Measurements from ENCODE around the gene CDK5.
"Not testable (repeated sequence)": the region's sequence is repeated elsewhere in the genome, so short reads cannot be mapped to it uniquely, and the experiment has no call there.

The CDK5 gene

DNA sequence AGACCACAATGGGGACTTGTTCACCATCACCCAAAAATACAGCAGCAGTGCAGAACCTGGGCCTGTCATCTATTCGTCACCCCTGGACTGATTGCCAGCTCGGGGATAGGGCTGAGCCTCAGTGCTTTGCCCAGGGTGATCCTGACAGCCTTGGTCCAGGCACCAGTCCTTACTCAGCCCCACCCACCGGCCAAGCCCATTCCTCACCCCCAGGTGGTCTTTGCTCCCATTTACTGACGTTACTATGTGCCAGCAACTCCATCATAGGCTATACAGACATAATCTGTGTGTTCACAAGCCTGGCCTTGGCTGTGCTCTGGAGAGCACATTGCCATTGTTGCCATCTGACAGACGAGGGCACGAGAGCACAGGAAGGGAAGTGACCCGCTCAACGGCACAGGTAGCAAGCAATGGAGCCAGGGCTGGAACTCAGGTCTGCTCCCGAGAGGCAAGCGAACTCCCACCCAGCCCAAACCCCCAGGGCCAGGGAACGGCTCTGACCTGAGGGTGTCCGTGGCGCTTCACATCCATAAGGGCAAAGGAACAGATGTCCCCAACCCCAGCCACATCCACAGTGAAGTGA lies 40.2 kb downstream of the CDK5 start:
- DNase-seq (ENCODE audit: low read depth in 3 of 3, low spot score in 1 of 3), result no peak

DNA sequence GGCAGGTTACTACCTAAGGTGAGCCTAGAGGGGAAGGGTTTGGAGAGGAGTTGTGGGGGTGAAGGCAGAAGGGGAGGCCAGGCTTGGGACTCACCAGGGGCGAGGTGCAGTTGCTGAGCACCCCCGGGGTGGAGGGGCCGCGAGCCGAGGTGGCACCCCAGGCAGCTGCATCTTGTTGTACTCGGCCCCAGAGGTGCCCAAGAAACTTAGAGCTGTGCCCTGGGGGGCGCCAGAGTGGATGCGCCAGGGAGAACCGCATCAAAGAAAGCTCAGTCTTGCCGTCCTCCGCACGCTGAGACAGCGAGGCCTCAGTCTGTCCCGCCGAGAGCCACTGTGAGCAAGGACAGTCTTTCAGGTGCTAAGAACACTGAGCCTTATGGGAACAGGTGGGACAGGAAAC lies 40.8 kb downstream of the CDK5 start:
- DNase-seq (ENCODE audit: low read depth in 3 of 3, low spot score in 1 of 3), result no peak

DNA sequence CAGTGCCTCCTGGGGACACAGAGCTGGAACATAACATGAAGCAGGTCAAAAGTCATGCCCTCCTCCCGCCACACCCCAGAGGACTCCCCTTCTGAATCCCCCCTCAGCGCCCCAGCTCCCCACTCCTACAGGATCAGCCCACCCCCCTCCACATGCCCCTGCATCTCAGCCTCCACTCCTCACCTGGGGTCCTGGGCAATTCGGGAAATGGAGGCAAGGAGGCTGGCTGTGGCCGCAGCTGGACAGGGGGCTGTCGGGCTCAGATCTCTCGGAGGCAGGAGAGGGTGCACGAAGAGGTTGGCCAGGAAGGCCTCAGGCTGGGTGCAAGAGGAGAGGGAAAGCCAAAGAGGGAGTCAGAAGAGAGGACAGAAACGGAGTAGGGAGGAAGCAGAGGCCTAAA lies 41.2 kb downstream of the CDK5 start:
- DNase-seq (ENCODE audit: low read depth in 3 of 3, low spot score in 1 of 3), result no peak

DNA sequence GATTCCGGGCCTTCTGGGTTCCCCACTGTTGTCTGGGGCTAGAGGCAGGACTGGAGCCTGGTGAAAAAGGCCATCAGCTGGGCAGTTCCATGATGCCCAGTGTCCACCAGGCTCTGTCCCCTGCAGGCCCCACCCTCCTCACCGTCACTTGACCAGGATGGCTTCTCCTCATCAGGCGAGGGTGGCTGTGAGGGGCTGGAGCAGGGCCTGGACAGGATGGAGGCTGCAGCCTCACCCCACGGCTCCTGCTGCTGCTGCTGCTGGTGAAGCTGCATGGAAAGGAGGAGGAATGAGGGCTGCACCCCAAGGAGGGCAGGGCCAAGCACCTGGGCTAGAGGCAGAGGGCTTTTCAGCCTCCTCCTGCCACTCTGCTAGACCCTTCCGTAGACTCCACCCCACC lies 41.7 kb downstream of the CDK5 start:
- DNase-seq (ENCODE audit: low read depth in 3 of 3, low spot score in 1 of 3), result no peak

DNA sequence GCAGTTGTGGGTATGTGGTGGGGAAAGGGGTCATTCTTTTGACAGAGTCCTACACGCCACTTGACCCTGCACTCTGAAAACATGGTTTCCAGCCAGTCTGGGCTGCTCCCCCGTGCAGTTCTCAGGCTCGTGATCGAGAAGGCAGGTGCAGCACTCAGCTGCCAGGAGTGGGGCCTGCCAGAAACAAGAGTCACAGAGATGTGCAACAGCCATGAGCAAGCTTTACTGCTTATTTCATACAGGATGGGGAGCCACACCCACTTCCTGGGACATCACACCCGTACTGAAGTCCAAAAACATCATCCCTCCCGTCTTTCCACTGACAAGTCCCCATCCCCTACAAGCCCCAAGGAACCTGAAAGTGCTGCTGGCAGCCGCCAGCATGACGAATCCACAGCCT lies 42.7 kb downstream of the CDK5 start:
- no peak for DNase-seq (ENCODE audit: low read depth in 3 of 3, low spot score in 1 of 3)

DNA sequence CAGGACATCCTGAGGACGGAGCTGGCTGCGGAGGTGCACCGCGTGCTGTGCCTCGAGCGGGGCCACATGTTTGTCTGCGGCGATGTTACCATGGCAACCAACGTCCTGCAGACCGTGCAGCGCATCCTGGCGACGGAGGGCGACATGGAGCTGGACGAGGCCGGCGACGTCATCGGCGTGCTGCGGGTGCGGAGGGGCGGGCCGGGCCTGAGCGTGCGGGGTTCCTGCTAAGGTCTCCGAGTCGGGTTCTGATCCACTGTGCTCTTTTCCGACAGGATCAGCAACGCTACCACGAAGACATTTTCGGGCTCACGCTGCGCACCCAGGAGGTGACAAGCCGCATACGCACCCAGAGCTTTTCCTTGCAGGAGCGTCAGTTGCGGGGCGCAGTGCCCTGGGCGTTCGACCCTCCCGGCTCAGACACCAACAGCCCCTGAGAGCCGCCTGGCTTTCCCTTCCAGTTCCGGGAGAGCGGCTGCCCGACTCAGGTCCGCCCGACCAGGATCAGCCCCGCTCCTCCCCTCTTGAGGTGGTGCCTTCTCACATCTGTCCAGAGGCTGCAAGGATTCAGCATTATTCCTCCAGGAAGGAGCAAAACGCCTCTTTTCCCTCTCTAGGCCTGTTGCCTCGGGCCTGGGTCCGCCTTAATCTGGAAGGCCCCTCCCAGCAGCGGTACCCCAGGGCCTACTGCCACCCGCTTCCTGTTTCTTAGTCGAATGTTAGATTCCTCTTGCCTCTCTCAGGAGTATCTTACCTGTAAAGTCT lies 43.8 kb downstream of the CDK5 start:
- DNase-seq (ENCODE audit: low read depth in 3 of 3, low spot score in 1 of 3), result peak; percentile 64 to 75 (median 67)

DNA sequence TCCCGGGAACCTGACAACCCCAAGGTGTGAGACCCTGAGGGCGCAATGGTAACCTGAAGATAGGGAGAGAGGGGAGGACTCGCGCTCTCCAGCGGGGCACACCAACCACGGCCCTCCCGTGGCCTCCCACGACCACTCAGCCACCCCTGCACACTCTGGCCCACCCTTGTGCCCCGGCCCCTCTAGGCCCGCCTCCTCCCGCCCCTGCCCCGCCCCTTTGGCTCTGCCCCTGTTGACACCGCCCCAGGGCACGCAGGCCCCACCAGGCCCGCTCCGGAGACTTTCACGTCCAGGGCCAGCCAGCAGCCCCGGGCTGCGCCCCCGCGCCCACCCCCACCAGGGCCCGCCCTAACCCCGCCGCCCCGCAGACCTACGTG lies 44.4 kb downstream of the CDK5 start:
- peak in 1 of 3 donors; percentile 16 for DNase-seq (ENCODE audit: low read depth in 3 of 3, low spot score in 1 of 3)

DNA sequence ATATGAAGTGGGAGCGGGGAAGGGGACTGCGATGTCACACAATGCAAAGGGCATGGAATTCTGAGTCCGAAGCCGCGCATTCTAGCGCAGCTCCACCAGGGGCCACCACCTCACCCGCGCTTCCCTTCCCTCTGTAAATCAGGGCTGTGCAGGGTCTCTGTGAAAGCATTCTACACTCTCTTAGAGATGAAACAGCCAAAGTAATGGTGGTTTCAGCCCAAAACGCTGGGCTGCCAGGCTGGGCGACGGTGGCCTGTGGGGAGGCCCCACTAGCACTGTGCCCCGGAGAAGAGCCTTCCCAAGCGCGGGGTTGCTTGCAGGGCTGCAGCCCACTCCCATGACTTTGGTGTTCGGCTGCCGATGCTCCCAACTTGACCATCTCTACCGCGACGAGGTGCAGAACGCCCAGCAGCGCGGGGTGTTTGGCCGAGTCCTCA lies 44.8 kb downstream of the CDK5 start:
- no peak for DNase-seq (ENCODE audit: low read depth in 3 of 3, low spot score in 1 of 3)

DNA sequence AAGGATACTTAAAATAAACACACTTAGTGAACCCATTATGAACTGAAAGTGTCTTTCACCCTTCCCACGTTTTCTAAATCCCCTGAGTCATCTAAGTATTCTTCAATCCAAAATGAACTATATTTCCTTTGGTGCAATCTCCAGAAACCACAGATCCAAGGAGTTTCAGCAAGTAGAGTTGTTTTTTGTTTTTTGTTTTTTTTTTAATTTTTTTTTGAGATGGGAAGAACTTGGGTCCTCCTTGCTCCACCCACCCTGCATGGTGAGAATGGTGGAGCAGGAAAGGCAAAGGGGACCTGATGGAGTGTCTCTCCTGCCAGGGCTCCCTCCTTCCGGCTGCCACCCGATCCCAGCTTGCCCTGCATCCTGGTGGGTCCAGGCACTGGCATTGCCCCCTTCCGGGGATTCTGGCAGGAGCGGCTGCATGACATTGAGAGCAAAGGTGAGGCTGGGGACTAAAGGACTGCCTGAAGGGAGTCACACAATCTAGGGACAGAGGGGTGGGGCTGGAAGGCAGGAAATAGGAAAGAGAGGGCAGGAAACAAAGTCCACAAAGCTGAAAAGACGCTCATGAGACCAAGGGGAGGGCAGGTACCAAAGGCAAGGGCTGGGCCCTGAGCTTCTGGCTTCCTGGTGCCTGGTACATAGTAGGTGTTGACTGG lies 45.5 kb downstream of the CDK5 start:
- DNase-seq (ENCODE audit: low read depth in 3 of 3, low spot score in 1 of 3), result no peak

DNA sequence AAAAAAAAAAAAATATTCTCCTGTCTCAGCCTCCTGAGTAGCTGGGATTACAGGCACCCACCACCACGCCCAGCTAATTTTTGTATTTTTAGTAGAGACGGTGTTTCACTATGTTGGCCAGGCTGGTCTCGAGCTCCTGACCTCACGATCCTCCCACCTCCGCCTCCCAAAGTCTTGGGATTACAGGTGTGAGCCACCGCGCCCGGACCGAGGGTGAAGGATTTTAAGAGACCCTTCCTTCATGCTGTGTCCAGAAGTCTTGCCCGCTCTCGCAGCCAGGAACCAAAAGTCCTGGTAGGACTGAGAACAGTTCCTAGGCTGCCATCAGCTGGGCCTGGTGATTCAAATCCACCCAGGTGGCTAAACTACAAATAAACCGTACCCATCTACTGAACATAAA lies 46.1 kb downstream of the CDK5 start:
- not testable (repeated sequence) for DNase-seq (ENCODE audit: low read depth in 3 of 3, low spot score in 1 of 3)

DNA sequence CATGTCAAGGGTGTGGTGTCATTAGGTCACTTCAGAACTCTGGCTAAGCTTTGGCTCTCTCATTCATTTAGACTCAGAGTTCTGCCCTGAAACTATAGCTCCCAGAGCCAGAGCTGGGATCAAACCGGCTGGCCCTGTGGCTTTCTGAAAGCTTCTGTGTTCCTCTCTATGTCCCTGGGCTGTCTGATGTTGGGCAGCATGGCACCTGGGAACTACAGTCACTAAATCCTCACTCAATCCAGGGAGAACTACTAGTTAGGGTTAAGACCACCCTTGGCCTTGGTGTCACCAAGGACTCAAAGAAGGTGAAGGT lies 46.6 kb downstream of the CDK5 start:
- no peak for DNase-seq (ENCODE audit: low read depth in 3 of 3, low spot score in 1 of 3)

DNA sequence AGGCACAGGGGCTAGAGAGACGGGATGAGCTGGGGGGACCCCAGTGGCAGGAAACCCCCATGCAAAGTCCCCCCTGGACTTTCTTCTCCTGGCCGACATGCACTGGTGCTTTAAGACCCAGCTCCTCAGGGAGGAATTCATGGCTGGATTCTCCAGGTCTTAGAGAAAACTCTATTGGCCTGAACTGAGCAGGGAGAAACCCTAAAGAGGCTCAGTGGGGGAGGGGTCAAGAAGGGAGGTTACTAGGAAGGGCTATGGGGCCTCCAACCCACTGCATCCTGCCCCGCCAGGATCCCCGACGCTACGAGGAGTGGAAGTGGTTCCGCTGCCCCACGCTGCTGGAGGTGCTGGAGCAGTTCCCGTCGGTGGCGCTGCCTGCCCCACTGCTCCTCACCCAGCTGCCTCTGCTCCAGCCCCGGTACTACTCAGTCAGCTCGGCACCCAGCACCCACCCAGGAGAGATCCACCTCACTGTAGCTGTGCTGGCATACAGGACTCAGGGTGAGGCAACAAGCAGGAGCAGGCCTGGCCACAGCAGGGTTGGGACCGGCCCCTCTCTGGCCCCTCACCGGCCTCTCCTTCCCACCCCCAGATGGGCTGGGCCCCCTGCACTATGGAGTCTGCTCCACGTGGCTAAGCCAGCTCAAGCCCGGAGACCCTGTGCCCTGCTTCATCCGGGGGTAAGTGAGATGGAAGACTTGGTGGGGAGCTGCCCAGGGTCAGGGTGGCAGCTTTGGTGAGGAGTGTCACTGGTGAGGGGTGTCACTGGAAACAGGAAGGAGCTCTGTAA lies 47.2 kb downstream of the CDK5 start:
- no peak for DNase-seq (ENCODE audit: low read depth in 3 of 3, low spot score in 1 of 3)

DNA sequence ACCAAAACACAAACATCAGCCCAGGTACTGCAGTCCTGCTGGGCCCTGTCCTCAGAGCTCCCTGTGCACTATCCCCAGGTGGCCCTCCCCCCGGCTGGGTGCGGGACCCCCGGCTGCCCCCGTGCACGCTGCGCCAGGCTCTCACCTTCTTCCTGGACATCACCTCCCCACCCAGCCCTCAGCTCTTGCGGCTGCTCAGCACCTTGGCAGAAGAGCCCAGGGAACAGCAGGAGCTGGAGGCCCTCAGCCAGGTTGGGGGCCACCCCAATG lies 47.7 kb downstream of the CDK5 start:
- DNase-seq (ENCODE audit: low read depth in 3 of 3, low spot score in 1 of 3), result no peak

DNA sequence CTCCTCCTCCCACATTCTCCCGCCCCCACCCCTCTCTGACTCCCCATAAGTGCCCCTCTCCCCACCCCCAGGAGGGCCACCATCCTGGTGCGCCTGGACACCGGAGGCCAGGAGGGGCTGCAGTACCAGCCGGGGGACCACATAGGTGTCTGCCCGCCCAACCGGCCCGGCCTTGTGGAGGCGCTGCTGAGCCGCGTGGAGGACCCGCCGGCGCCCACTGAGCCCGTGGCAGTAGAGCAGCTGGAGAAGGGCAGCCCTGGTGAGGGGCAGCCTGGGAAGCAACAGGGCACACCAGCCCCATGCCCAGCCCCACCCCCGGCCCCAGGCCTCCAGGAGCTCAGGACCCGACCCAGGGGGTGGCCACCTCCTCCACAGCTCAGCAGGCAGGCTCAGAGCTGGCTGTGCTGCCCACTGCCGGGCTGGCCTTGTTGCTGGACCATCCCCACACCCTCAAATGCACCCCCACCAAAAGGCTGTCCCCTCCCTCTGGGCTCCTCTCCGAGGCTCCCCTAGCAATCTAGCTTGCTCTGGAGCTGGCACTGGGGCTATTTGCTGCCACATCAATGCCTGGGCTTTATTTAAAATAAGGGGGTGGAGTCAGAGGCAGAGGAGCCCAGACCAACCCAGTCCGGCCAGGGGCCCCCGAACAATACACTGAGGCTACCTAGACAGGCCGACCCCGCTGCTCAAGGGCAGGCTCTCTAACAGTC lies 48.2 kb downstream of the CDK5 start:
- no peak for DNase-seq (ENCODE audit: low read depth in 3 of 3, low spot score in 1 of 3)

DNA sequence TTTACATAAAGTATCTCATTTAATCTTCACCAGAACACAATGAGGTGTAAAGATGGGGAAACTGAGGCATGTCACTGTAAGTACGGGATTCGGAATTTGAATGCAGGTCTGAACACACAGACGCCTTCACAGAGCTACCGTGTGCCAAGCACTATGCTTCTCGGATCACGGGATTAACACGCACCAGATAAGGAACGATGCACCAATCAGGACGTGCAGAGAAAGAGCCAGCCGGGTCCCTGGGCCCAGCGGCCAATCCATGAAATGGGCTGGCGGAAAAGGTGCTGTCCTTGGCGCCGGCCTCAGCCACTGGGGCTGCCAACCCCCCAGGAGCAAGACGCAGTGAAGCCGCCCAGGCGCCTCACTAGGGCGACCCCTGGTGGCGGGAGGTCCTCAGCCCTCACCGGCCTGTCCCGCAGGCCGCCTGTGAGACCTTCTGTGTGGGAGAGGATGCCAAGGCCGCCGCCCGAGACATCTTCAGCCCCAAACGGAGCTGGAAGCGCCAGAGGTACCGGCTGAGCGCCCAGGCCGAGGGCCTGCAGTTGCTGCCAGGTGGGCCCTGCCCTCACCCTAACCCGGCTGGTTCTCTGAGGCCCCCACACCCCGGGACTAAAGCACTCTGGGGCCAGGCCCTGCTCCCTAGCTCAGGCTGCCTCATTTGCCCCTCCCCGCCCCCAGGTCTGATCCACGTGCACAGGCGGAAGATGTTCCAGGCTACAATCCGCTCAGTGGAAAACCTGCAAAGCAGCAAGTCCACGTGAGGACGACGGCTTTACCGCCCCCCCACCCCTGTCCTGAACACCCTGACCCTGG lies 49.0 kb downstream of the CDK5 start:
- peak; percentile 42 to 80 (median 52) for DNase-seq (ENCODE audit: low read depth in 3 of 3, low spot score in 1 of 3)

DNA sequence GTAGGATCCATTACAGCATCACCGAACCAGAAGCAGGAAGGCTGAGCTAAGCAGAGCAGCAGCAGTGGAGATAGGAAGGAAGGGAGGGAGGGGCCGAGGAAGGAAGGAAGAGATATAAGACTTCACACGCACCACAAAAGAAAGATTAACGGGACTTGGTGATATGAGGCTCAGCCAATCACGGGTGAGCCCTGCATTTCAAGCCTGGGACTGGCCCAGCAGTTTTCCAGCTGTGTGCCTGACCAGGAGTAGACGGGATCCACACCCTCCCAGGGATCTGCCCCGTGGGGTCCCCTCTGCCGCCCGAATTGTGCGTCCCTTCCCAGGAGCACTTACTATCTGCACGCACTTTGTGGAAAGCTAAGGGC lies 49.6 kb downstream of the CDK5 start:
- DNase-seq (ENCODE audit: low read depth in 3 of 3, low spot score in 1 of 3), result no peak

DNA sequence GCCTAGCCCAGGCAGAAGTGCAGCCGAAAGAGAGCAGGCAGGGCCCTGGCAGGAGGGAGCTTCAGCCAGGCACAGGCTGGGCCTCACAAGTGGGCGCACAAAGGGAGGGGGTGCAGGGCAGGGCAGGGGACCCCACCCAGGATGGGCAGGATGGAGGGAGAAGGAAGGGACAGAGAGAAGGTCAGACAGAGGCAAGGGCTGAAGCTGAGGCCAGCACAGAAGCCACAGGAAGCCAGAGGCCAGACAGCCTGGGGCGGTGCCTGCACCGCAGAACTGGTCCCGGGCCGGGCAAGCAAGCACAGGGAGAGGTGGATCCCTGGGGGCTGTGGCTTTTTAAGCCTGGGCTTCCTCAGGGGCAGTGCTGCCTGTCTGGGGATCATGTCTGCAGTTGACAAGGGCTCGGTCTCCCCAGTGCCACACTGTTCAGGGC lies 50.2 kb downstream of the CDK5 start:
- DNase-seq (ENCODE audit: low read depth in 3 of 3, low spot score in 1 of 3), result no peak

DNA sequence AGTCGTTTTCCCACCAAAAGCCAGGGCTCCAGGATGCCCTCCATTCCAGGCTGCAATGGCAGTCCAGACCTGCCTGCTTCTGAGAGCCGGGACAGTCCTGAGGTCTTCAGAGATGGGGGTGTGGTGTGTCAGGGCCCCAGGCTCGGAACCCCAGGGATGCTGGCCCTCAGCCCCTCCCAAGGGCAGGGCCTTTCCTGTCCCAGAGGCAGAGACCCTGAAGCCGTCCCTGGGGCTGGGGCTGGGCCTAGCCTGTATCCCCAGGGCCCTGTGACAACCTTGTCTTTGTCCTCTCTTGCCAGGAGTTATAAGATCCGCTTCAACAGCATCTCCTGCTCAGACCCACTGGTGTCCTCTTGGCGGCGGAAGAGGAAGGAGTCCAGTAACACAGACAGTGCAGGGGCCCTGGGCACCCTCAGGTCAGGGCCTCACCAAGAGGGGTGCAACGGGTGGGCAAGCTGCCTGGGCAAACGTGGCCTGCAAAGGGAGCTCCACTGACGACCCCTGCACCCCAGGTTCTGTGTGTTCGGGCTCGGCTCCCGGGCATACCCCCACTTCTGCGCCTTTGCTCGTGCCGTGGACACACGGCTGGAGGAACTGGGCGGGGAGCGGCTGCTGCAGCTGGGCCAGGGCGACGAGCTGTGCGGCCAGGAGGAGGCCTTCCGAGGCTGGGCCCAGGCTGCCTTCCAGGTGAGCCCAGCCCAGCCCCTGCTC lies 51.0 kb downstream of the CDK5 start:
- DNase-seq (ENCODE audit: low read depth in 3 of 3, low spot score in 1 of 3), result no peak

DNA sequence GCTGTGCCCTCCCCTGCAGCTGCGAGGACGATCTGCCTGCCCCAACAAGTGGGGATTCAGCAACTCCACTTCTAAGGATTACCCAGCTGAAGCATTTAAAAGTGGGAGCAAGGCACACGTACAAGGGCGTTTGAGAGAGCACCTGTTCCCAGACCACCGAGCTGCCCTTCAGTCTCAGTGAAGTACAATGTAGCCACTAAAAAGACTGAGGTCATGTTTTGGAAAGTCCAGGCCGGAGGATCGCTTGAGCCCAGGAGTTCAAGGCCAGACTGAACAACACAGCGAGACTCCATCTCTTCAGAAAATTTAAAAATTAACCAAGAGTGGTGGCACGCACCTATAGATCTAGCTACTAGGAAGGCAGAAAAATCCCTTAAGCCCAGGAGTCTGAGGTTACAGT lies 52.1 kb downstream of the CDK5 start:
- no peak for DNase-seq (ENCODE audit: low read depth in 3 of 3, low spot score in 1 of 3)

All from stimulated activated CD4-positive, alpha-beta T cell treated with anti-CD3 and anti-CD28 coated beads, TNF-alpha, amount 100 ng/mL, for 1 hour (primary cell).